Measurements from ENCODE around the gene NKX3-2. TPM values are rescaled to one million over a fixed set of nuclear protein-coding genes. Genes with fewer than 3 reads are reported as not detected.

Gene NKX3-2
- total RNA-seq, 1 donor from 2014 or later: 4.5 TPM

DNA sequence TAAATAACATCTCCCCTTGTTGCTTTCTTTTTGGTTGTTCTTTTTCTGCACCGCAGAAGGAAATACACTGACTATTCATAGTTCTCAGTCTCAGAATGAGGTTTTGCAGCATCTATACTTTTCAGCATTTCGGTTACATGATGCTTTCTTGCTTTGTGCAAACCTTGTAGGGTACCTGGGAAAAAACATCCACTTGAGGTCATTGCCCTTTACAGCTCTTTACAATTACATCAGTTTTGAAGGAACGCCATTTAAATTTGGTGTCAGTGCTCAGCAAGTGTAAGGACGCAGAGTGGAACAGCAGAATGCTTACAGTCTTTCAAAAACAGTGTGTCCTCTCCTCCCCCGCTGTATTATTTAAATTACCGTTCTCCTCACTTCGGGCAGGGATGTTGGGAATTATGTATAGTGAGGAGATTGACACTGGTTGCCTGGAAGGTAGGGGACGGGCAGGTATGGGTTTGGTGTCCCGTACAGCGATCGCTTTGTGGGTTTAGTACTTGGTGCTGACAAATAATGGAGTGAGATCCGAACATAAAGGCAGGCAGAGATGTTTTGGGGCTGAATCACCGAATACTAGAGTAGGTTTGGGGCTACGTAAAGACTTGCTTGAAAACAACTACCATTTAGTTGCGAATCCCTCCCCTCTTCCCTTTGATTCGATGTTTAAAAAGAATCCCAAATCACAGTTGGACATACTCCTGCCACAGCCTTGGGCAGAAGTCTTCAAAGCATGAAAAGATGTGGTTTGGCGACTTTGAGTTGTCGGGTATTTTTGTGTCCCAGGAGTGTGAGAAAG, 2.0 kb upstream of the NKX3-2 start:
- peak overlapping the region; percentile 74 for H3K27ac Mint-ChIP-seq (ENCODE audit: unreplicated experiment)
- peaks cover 14% of the 10 kb centered on the region for H3K27me3 Mint-ChIP-seq (ENCODE audit: unreplicated experiment)
- H3K36me3 Mint-ChIP-seq (ENCODE audit: low read depth, unreplicated experiment): no peaks in the 10 kb centered on the region
- peak overlapping the region; percentile 90 for H3K4me3 Mint-ChIP-seq (ENCODE audit: unreplicated experiment)
- no peaks in the 10 kb centered on the region for H3K9me3 Mint-ChIP-seq (ENCODE audit: unreplicated experiment)
- H3K4me1 Mint-ChIP-seq (ENCODE audit: unreplicated experiment): peaks cover 23% of the 10 kb centered on the region
- TF ChIP-seq, protein P1, sequence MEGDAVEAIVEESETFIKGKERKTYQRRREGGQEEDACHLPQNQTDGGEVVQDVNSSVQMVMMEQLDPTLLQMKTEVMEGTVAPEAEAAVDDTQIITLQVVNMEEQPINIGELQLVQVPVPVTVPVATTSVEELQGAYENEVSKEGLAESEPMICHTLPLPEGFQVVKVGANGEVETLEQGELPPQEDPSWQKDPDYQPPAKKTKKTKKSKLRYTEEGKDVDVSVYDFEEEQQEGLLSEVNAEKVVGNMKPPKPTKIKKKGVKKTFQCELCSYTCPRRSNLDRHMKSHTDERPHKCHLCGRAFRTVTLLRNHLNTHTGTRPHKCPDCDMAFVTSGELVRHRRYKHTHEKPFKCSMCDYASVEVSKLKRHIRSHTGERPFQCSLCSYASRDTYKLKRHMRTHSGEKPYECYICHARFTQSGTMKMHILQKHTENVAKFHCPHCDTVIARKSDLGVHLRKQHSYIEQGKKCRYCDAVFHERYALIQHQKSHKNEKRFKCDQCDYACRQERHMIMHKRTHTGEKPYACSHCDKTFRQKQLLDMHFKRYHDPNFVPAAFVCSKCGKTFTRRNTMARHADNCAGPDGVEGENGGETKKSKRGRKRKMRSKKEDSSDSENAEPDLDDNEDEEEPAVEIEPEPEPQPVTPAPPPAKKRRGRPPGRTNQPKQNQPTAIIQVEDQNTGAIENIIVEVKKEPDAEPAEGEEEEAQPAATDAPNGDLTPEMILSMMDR (IDR thresholded peaks at IDR 0.05; ENCODE audit: unreplicated experiment): no peak
- DNase-seq (ENCODE audit: low spot score): no peak

DNA sequence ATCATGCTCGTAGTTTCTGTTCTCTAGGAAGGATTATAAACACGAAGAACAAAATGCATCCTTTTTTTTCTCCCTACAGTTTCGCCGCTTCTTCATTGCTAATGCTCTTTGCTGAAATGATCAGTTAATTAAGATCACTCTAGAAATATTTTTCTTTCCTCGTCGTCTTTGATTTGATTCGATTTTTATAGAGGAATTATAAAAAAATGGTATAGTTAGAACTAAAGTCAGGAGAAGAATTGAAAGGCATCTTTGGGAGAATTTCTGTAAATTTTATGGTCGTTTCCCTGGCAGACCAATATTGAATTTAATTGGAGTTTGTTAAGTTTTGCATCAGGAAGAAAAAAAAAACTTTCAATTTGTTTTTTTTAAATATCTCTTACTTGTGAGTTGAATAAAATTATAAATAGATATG, 1.1 kb upstream of the NKX3-2 start:
- peaks cover 23% of the 10 kb centered on the region for H3K4me1 Mint-ChIP-seq (ENCODE audit: unreplicated experiment)
- H3K27me3 Mint-ChIP-seq (ENCODE audit: unreplicated experiment): peaks cover 17% of the 10 kb centered on the region
- DNase-seq (ENCODE audit: low spot score): no peak
- H3K36me3 Mint-ChIP-seq (ENCODE audit: low read depth, unreplicated experiment): peaks cover 3% of the 10 kb centered on the region
- no peaks in the 10 kb centered on the region for H3K9me3 Mint-ChIP-seq (ENCODE audit: unreplicated experiment)
- H3K27ac Mint-ChIP-seq (ENCODE audit: unreplicated experiment): peak overlapping the region; percentile 76
- peak overlapping the region; percentile 91 for H3K4me3 Mint-ChIP-seq (ENCODE audit: unreplicated experiment)
- TF ChIP-seq, protein P1 (IDR thresholded peaks at IDR 0.05; ENCODE audit: unreplicated experiment): no peak

DNA sequence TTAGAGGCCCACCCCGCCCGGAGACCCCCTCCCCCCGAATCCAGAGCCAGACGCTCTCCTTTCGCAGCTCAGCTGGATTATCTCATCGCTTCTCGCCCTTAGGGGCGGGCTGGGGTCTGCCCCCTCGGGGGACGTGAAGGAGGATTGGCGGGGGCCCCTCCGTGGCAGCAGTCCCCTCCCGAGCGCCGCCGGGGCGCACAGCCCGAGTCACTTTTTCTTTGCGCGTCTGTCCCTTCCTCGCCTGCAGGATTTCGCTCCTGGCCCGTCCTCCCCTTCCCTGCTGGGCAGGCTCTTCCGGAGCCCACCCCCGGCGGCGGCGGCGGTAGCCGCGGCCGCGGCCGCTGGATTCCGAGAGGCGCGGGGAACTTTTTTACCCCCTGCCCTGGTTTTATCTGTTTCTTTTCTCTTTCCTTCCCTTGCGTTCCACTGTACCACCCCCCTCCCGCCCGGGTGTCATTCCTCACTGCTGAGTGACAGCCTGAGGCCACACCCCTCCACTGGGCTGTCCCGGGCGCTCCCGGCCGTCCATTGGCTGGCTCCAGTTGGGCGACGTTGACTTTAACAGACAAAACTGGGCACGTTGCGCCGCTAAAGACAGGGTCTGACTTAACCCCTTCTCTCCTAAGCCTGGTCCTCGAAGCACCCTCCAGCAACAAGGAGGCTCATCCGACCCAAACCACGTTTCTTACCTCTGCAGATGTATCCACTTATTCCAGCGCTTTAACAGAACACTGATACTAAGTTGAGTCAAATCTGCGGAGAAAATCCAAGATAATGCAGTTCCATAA, 492 bp upstream of the NKX3-2 start:
- Mint-ChIP-seq H3K27me3 (ENCODE audit: unreplicated experiment) (peaks cover 17% of the 10 kb centered on the region), H3K9me3 (ENCODE audit: unreplicated experiment) (no peaks in the 10 kb centered on the region), H3K4me1 (ENCODE audit: unreplicated experiment) (peaks cover 23% of the 10 kb centered on the region), H3K27ac (ENCODE audit: unreplicated experiment) (peak overlapping the region; percentile 76), H3K4me3 (ENCODE audit: unreplicated experiment) (peak overlapping the region; percentile 91), H3K36me3 (ENCODE audit: low read depth, unreplicated experiment) (peaks cover 3% of the 10 kb centered on the region)
- TF ChIP-seq, protein P1 (IDR thresholded peaks at IDR 0.05; ENCODE audit: unreplicated experiment): no peak
- DNase-seq (ENCODE audit: low spot score): peak; percentile 89

DNA sequence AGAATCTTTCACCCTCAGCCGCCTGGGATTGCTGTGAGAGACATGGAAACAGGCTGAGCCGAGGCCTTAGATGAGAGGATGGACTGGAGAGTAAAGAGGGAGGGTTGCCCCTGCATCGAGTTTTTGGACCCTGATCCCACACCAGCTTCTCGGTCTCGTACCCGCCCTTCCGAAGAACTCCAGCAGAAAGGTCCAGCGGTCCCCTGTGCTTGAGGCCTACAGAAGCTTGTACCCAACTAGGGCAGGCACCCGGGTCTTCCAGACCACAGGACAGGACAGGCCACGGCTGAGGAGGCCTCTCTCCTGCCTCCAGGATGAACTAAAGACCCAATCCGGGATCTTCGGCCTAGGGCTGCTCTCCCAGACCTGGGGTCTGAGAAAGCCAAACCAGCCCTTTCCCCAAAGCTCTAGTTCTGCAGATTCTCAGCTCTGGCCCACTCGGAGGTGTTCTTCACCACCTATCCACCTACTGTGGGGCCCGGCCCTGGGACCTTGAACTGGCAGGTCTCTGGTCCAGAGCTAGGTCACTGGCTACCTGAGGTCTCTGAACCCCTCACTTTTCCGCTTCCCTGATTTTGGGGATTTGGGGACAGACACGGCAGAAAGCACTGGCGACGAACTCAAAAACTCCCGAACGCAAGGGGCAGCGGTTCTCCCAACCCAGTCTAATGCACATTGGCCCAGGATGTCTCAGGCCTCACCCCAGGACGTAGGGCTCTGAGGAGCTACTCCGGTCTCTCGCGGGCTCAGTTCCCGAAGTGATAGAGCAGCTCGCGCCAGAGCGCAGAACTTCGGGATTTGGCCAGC, 1.1 kb downstream of the NKX3-2 start:
- Mint-ChIP-seq H3K4me3 (ENCODE audit: unreplicated experiment) (peak overlapping the region; percentile 90), H3K9me3 (ENCODE audit: unreplicated experiment) (no peaks in the 10 kb centered on the region), H3K4me1 (ENCODE audit: unreplicated experiment) (peaks cover 20% of the 10 kb centered on the region), H3K36me3 (ENCODE audit: low read depth, unreplicated experiment) (peaks cover 9% of the 10 kb centered on the region), H3K27me3 (ENCODE audit: unreplicated experiment) (peaks cover 15% of the 10 kb centered on the region), H3K27ac (ENCODE audit: unreplicated experiment) (peak overlapping the region; percentile 37)
- DNase-seq (ENCODE audit: low spot score): peak; percentile 39
- TF ChIP-seq, protein P1 (IDR thresholded peaks at IDR 0.05; ENCODE audit: unreplicated experiment): no peak

All from endothelial cell (in vitro differentiated cells).